Lung (tissue), 12 donors: Measurements from ENCODE around the gene XRCC1. TPM values are rescaled to one million over a fixed set of nuclear protein-coding genes. Genes with fewer than 3 reads are reported as not detected.

ENCODE experiments used
- ATAC-seq: fragments of 200-7000 bp; cut with Tn5 transposase; one replicate; pipeline ENCODE4 v1.9.1; 2020; ENCODE audit warnings: moderate number of reproducible peaks; ENCODE audit not compliant: insufficient read depth, low FRiP score
- DNase-seq, 3 donors: peaks; one replicate each; pipeline ENCODE4 v3.0.0-alpha.2; 2013 to 2017
- H3K27ac ChIP-seq, 2 donors: one replicate each; pipeline ENCODE4 v1.5.1; 2013; ENCODE audit warnings: mild to moderate bottlenecking in 2 of 2, moderate library complexity in 2 of 2, control low read depth in 1 of 2, inconsistent platforms in 1 of 2, low read depth in 1 of 2, low read length in 1 of 2
- H3K27me3 ChIP-seq, 3 donors: one replicate each; pipeline ENCODE4 v1.5.1; 2013; ENCODE audit warnings: low read length in 2 of 3; ENCODE audit not compliant: control insufficient read depth in 3 of 3, insufficient read depth in 3 of 3
- H3K36me3 ChIP-seq, 4 donors: one replicate each; pipeline ENCODE4 v1.5.1; 2013; ENCODE audit warnings: low read length in 4 of 4, mild to moderate bottlenecking in 1 of 4, moderate library complexity in 1 of 4; ENCODE audit not compliant: control insufficient read depth in 4 of 4, insufficient read depth in 4 of 4
- H3K4me1 ChIP-seq, 5 donors: one replicate each; pipeline ENCODE4 v1.5.1; 2013; ENCODE audit warnings: low read length in 5 of 5, mild to moderate bottlenecking in 2 of 5, moderate library complexity in 1 of 5; ENCODE audit not compliant: control insufficient read depth in 5 of 5, insufficient read depth in 5 of 5
- H3K4me3 ChIP-seq: one replicate; pipeline ENCODE4 v1.5.1; 2013; ENCODE audit warnings: mild to moderate bottlenecking, control low read depth, moderate library complexity
- H3K9ac ChIP-seq, 2 donors: one replicate each; pipeline ENCODE4 v1.5.1; 2013; ENCODE audit warnings: low read length in 2 of 2, control low read depth in 1 of 2; ENCODE audit not compliant: insufficient read depth in 1 of 2
- H3K9me3 ChIP-seq, 4 donors: one replicate each; pipeline ENCODE4 v1.5.1; 2013; ENCODE audit warnings: low read length in 3 of 4, mild to moderate bottlenecking in 1 of 4, moderate library complexity in 1 of 4; ENCODE audit not compliant: control insufficient read depth in 4 of 4, insufficient read depth in 3 of 4
- CTCF ChIP-seq: IDR thresholded peaks from 2 replicates; pipeline ENCODE4 v1.5.1; 2012; ENCODE audit warnings: mild to moderate bottlenecking; ENCODE audit errors: control extremely low read depth, extremely low read depth
- WGBS, 2 donors: extraction: QIAGEN DNeasy Blood & Tissue Kit; methylation state at CpG; one replicate each; pipeline ENCODE4 v1.1.7; 2013; 5-methylcytosine and 5-hydroxymethylcytosine counted together
- polyA plus RNA-seq, 2 donors: library from polyadenylated mRNA; stranded (reverse); fragments of 200-250 nt; gene quantifications; one replicate each; pipeline ENCODE4 v1.2.1, GENCODE V29; 2013
- total RNA-seq, 2 donors: library from RNA; depleted of rRNA in 1 of 2; stranded (reverse); fragments of >200 nt in 1 of 2; gene quantifications; one replicate each; pipeline ENCODE4 v1.2.1, GENCODE V29; 2014 to 2021
- donor health status: control.
- donor health status: control.
- donor health status: Bipolar disorder and iron deficiency.
- donor health status: healthy.
- donor health status: DM: yes; HTN: yes; CAD: no.

The XRCC1 gene
- total and polyA plus RNA-seq, 4 donors, result 15.4 to 32.2 (median 24.5) TPM

- Histone ChIP-seq H3K27ac (no peak overlapping the region), H3K4me1 (peaks cover 0 to 15% (median 2%) of the 10 kb centered on the region in 5 donors), H3K9ac (no peak overlapping the region), H3K4me3 (no peak overlapping the region), H3K9me3 (peaks cover 0 to 1% (median 0%) of the 10 kb centered on the region in 4 donors), H3K36me3 (peaks cover 4 to 16% (median 15%) of the 10 kb centered on the region in 4 donors), H3K27me3 (no peaks in the 10 kb centered on the region)
- no peak for TF ChIP-seq CTCF
- DNase-seq (no peak), ATAC-seq (no peak)
- 92 to 94% methylated on average over 1 of the region's 1 CpG for WGBS, 2 donors
These were observed 41.0 kb upstream of the XRCC1 start for GRCh38 chr19:43616306-43616705.

- H3K36me3 ChIP-seq, result peaks cover 4 to 24% (median 19%) of the 10 kb centered on the region in 4 donors
- no peak overlapping the region for H3K27ac ChIP-seq
- DNase-seq, result no peak
- H3K4me3 ChIP-seq, result no peak overlapping the region
- H3K4me1 ChIP-seq, result no peaks in the 10 kb centered on the region
- no peak for TF ChIP-seq CTCF
- no peak overlapping the region for H3K9ac ChIP-seq
- 96 to 99% methylated on average over 12 of the region's 12 CpGs for WGBS, 2 donors
- no peak for ATAC-seq
- H3K9me3 ChIP-seq, result no peaks in the 10 kb centered on the region
- no peaks in the 10 kb centered on the region for H3K27me3 ChIP-seq
These were observed 37.0 kb upstream of the XRCC1 start for GRCh38 chr19:43612374-43612773.

- no peaks in the 10 kb centered on the region for H3K27me3 ChIP-seq
- H3K9me3 ChIP-seq, result no peaks in the 10 kb centered on the region
- ATAC-seq (no peak), DNase-seq (no peak)
- no peak for TF ChIP-seq CTCF
- H3K4me1 ChIP-seq, result no peaks in the 10 kb centered on the region
- H3K27ac ChIP-seq, result no peak within 1 kb of the TSS
- 87 to 91% methylated on average over 3 of the region's 3 CpGs for WGBS, 2 donors
- H3K4me3 ChIP-seq, result no peak within 1 kb of the TSS
- H3K9ac ChIP-seq, result no peak within 1 kb of the TSS
- H3K36me3 ChIP-seq, result peaks cover 5 to 27% (median 20%) of the 10 kb centered on the region in 4 donors
These were observed 36.5 kb upstream of the XRCC1 start, which contains the start of gene SRRM5 for GRCh38 chr19:43611788-43612187. Gene SRRM5, plus strand, starts transcription at chr19:43612088. Its CDS starts 34 bp downstream, at chr19:43612122.

GRCh38 chr19:43610493-43610892 is 35.2 kb upstream of the XRCC1 start:
- TF ChIP-seq CTCF, result no peak
- H3K9ac ChIP-seq, result no peak overlapping the region
- ATAC-seq (no peak), DNase-seq (no peak)
- WGBS, 2 donors, result 84 to 85% methylated on average over 3 of the region's 3 CpGs
- H3K9me3 ChIP-seq, result no peaks in the 10 kb centered on the region
- peaks cover 7 to 33% (median 25%) of the 10 kb centered on the region in 4 donors for H3K36me3 ChIP-seq
- H3K4me3 ChIP-seq, result no peak overlapping the region
- H3K27me3 ChIP-seq, result no peaks in the 10 kb centered on the region
- no peaks in the 10 kb centered on the region for H3K4me1 ChIP-seq
- H3K27ac ChIP-seq, result no peak overlapping the region
